H1 (cell line): ENCODE measurements around the gene ZNF385D.

Experiments
- EGR1 ChIP-seq: IDR thresholded peaks from 2 replicates; pipeline ENCODE4 v1.6.1; 2011; ENCODE audit warnings: low read depth, low read length, borderline replicate concordance
- JUND ChIP-seq: IDR thresholded peaks from 2 replicates; pipeline ENCODE4 v1.6.1; 2011; ENCODE audit warnings: mild to moderate bottlenecking, improper control_type of control experiment, low read length
- POLR2A ChIP-seq, 2 experiments: IDR thresholded peaks; 1 replicate in 1 of 2; 2 replicates in 1 of 2; pipeline ENCODE4 v1.6.1; 2011; ENCODE audit warnings: low read depth in 2 of 2, low read length in 2 of 2, mild to moderate bottlenecking in 2 of 2; ENCODE audit errors: control extremely low read depth in 1 of 2
- POLR2AphosphoS5 ChIP-seq: IDR thresholded peaks from 2 replicates; pipeline ENCODE4 v1.6.1; 2011; ENCODE audit warnings: low read depth, low read length
- RBBP5 ChIP-seq: IDR thresholded peaks from 2 replicates; pipeline ENCODE4 v1.7.1; 2012; ENCODE audit warnings: low read depth, mild to moderate bottlenecking, inconsistent platforms, low read length, moderate library complexity, borderline replicate concordance
- SRF ChIP-seq: IDR thresholded peaks from 2 replicates; pipeline ENCODE4 v1.6.1; 2011; ENCODE audit warnings: mild to moderate bottlenecking, low read depth, low read length, moderate library complexity

GRCh38 chr3:21791356-21791755 is 40.3 kb upstream of the ZNF385D start:
- TF ChIP-seq POLR2AphosphoS5: no peak
- TF ChIP-seq RBBP5: no peak
- no peak for TF ChIP-seq SRF
- TF ChIP-seq POLR2A (IDR thresholded peaks at IDR 0.05; ENCODE audit: control extremely low read depth in 1 of 2, low read depth in 2 of 2, low read length in 2 of 2): no peak
- no peak for TF ChIP-seq JUND
- TF ChIP-seq EGR1: no peak
